ENCODE data around the gene PPARGC1A. TPM values are rescaled to one million over a fixed set of nuclear protein-coding genes. Genes with fewer than 3 reads are reported as not detected.

Gene PPARGC1A, protein sequence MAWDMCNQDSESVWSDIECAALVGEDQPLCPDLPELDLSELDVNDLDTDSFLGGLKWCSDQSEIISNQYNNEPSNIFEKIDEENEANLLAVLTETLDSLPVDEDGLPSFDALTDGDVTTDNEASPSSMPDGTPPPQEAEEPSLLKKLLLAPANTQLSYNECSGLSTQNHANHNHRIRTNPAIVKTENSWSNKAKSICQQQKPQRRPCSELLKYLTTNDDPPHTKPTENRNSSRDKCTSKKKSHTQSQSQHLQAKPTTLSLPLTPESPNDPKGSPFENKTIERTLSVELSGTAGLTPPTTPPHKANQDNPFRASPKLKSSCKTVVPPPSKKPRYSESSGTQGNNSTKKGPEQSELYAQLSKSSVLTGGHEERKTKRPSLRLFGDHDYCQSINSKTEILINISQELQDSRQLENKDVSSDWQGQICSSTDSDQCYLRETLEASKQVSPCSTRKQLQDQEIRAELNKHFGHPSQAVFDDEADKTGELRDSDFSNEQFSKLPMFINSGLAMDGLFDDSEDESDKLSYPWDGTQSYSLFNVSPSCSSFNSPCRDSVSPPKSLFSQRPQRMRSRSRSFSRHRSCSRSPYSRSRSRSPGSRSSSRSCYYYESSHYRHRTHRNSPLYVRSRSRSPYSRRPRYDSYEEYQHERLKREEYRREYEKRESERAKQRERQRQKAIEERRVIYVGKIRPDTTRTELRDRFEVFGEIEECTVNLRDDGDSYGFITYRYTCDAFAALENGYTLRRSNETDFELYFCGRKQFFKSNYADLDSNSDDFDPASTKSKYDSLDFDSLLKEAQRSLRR
- 0.33 and 4.2 TPM in 2 replicates for total RNA-seq

GRCh38 chr4:23889814-23890341 lies at the start of gene PPARGC1A:
Gene PPARGC1A (minus strand): TSS chr4:23890047. CDS start chr4:23889957, 90 bp downstream.

All from mesangial cell (primary cell).